IMR-90 (cell line): ENCODE measurements around the gene FNBP1. TPM values are rescaled to one million over a fixed set of nuclear protein-coding genes. Genes with fewer than 3 reads are reported as not detected.

ENCODE experiments used
- ATAC-seq: fragments of 200-7000 bp; cut with Tn5 transposase; 2 replicates; pipeline ENCODE4 v1.9.1; 2020; ENCODE audit warnings: low read depth, mild to moderate bottlenecking, moderate library complexity
- BruUV-seq: library from RNA; stranded (reverse); fragments of 400-500 nt; replicated peaks from 2 replicates; lab custom pipeline; 2021; lab: Mats Ljungman, UMichigan
- CTCF ChIA-PET: fragments of 300-600 bp; formaldehyde crosslinking; extraction: SDS; loops from one replicate; lab custom pipeline; 2021; ENCODE audit warnings: antibody characterized with exemption; lab: Yijun Ruan, JAX
- POLR2A ChIA-PET: fragments of 300-600 bp; sonication (Branson Sonifier 250); formaldehyde crosslinking; loops from one replicate; lab custom pipeline; 2022; ENCODE audit warnings: antibody characterized with exemption; ENCODE audit not compliant: unreplicated experiment; lab: Charles Lee
- DNase-seq: peaks from one replicate; pipeline ENCODE4 v3.0.0; 2013
- H2AFZ ChIP-seq: replicated peaks from 2 replicates; pipeline ENCODE3; 2013; ENCODE audit warnings: low read length, mild to moderate bottlenecking; ENCODE audit not compliant: poor library complexity
- H2AK5ac ChIP-seq: 2 replicates; pipeline ENCODE4 v1.6.1; 2013; ENCODE audit warnings: low read depth, low read length, inconsistent platforms
- H2AK9ac ChIP-seq: replicated peaks from 2 replicates; pipeline ENCODE3; 2013; ENCODE audit warnings: mild to moderate bottlenecking, low read depth, low read length, moderate library complexity; ENCODE audit not compliant: poor library complexity
- H2BK120ac ChIP-seq: 2 replicates; pipeline ENCODE4 v1.6.1; 2013; ENCODE audit warnings: low read depth, low read length, inconsistent platforms
- H2BK15ac ChIP-seq: 3 replicates; pipeline ENCODE4 v1.6.1; 2013; ENCODE audit warnings: low read depth, low read length, inconsistent platforms
- H2BK20ac ChIP-seq: 2 replicates; pipeline ENCODE4 v1.6.1; 2013; ENCODE audit warnings: low read depth, mild to moderate bottlenecking, inconsistent platforms, low read length, moderate library complexity
- H2BK5ac ChIP-seq: 2 replicates; pipeline ENCODE4 v1.6.1; 2013; ENCODE audit warnings: mild to moderate bottlenecking, low read depth, low read length, inconsistent platforms; ENCODE audit not compliant: poor library complexity, severe bottlenecking
- H3K14ac ChIP-seq: replicated peaks from 2 replicates; pipeline ENCODE4 v1.6.1; 2013; ENCODE audit warnings: low read depth, low read length, inconsistent platforms
- H3K18ac ChIP-seq: 2 replicates; pipeline ENCODE4 v1.6.1; 2013; ENCODE audit warnings: low read depth, low read length, control low read depth
- H3K23ac ChIP-seq: 2 replicates; pipeline ENCODE4 v1.6.1; 2013; ENCODE audit warnings: low read depth, low read length, inconsistent platforms
- H3K27ac ChIP-seq: 2 replicates; pipeline ENCODE4 v1.5.1; 2013; ENCODE audit warnings: mild to moderate bottlenecking, control low read depth, low read length; ENCODE audit not compliant: insufficient read depth
- H3K27me3 ChIP-seq: 2 replicates; pipeline ENCODE4 v1.6.1; 2013; ENCODE audit warnings: low read length; ENCODE audit not compliant: control insufficient read depth, insufficient read depth
- H3K36me3 ChIP-seq: 2 replicates; pipeline ENCODE4 v1.6.1; 2013; ENCODE audit warnings: low read length, mixed read lengths; ENCODE audit not compliant: control insufficient read depth, insufficient read depth
- H3K4ac ChIP-seq: 2 replicates; pipeline ENCODE4 v1.6.1; 2013; ENCODE audit warnings: low read depth, low read length, inconsistent platforms
- H3K4me1 ChIP-seq: 2 replicates; pipeline ENCODE4 v1.6.1; 2013; ENCODE audit warnings: low read length, mixed read lengths; ENCODE audit not compliant: control insufficient read depth, insufficient read depth
- H3K4me2 ChIP-seq: 2 replicates; pipeline ENCODE4 v1.6.1; 2013; ENCODE audit warnings: low read depth, mild to moderate bottlenecking, control low read depth, low read length, moderate library complexity
- H3K4me3 ChIP-seq: 2 replicates; pipeline ENCODE4 v1.5.1; 2013; ENCODE audit warnings: low read depth, mild to moderate bottlenecking, control low read depth, low read length, moderate library complexity; ENCODE audit not compliant: insufficient read depth
- H3K56ac ChIP-seq: 2 replicates; pipeline ENCODE4 v1.6.1; 2013; ENCODE audit warnings: low read length, inconsistent platforms; ENCODE audit not compliant: insufficient read depth; ENCODE audit errors: extremely low read depth
- H3K79me1 ChIP-seq, 2 experiments: 2 replicates each; pipeline ENCODE4 v1.6.1; 2013; ENCODE audit warnings: low read length in 2 of 2, inconsistent platforms in 1 of 2, low read depth in 1 of 2
- H3K9ac ChIP-seq: 2 replicates; pipeline ENCODE4 v1.6.1; 2013; ENCODE audit warnings: low read depth, low read length, control low read depth
- H3K9me1 ChIP-seq: 2 replicates; pipeline ENCODE4 v1.6.1; 2013; ENCODE audit warnings: low read length, inconsistent platforms; ENCODE audit not compliant: insufficient read depth
- H3K9me3 ChIP-seq: 2 replicates; pipeline ENCODE4 v1.6.1; 2013; ENCODE audit warnings: low read length; ENCODE audit not compliant: control insufficient read depth, insufficient read depth
- H4K20me1 ChIP-seq: 2 replicates; pipeline ENCODE4 v1.6.1; 2013; ENCODE audit warnings: low read length, inconsistent platforms; ENCODE audit not compliant: insufficient read depth
- H4K5ac ChIP-seq: 2 replicates; pipeline ENCODE4 v1.6.1; 2013; ENCODE audit warnings: mild to moderate bottlenecking, low read depth, low read length, control low read depth
- H4K8ac ChIP-seq, 2 experiments: 2 replicates each; pipeline ENCODE4 v1.6.1; 2013; ENCODE audit warnings: low read depth in 2 of 2, low read length in 2 of 2, control low read depth in 1 of 2, inconsistent platforms in 1 of 2
- H4K91ac ChIP-seq: 2 replicates; pipeline ENCODE4 v1.6.1; 2013; ENCODE audit warnings: low read depth, low read length, inconsistent platforms; ENCODE audit not compliant: insufficient read depth
- BHLHE40 ChIP-seq: fragments of 150-350 bp; IDR thresholded peaks from 2 replicates; pipeline ENCODE4 v1.6.1; 2016; ENCODE audit warnings: mild to moderate bottlenecking, low read depth, low read length
- CHD1 ChIP-seq: IDR thresholded peaks from 2 replicates; pipeline ENCODE4 v1.6.1; 2012; ENCODE audit warnings: low read depth, low read length, improper control_type of control experiment
- FOS ChIP-seq: fragments of 150-350 bp; IDR thresholded peaks from 2 replicates; pipeline ENCODE4 v1.6.1; 2016; ENCODE audit warnings: low read depth, low read length
- MAFK ChIP-seq: IDR thresholded peaks from 2 replicates; pipeline ENCODE4 v1.6.1; 2012; ENCODE audit warnings: low read depth, low read length, improper control_type of control experiment
- POLR2A ChIP-seq: IDR thresholded peaks from 2 replicates; pipeline ENCODE4 v1.6.1; 2012; ENCODE audit warnings: mild to moderate bottlenecking, low read depth, low read length
- RAD21 ChIP-seq: IDR thresholded peaks from 2 replicates; pipeline ENCODE4 v1.6.1; 2012; ENCODE audit warnings: low read length, improper control_type of control experiment
- SMC3 ChIP-seq: fragments of 150-350 bp; IDR thresholded peaks from 2 replicates; pipeline ENCODE4 v1.6.1; 2016; ENCODE audit warnings: low read depth, mild to moderate bottlenecking, antibody characterized with exemption, low read length, moderate library complexity
- WGBS, 2 experiments: methylation state at CpG; one replicate each; pipeline versions ENCODE4 v1.1.5 to v1.1.7; 2013; ENCODE audit warnings: missing lambda C conversion rate in 2 of 2; ENCODE audit not compliant: insufficient read length in 1 of 2; ENCODE audit errors: extremely low coverage in 2 of 2; 5-methylcytosine and 5-hydroxymethylcytosine counted together
- dilution Hi-C: fragments of 300-500 bp; cut with HindIII; formaldehyde crosslinking; loops from one replicate; pipeline ENCODE4 v1.14.3; 2018; ENCODE audit warnings: low sequenced_read_pairs; ENCODE audit not compliant: unreplicated experiment
- in situ Hi-C: fragments of 300-500 bp; cut with MboI; formaldehyde crosslinking; loops from 3 replicates; pipeline ENCODE4 v1.14.3; 2019; ENCODE audit warnings: low sequenced_read_pairs, inconsistent platforms, mixed read lengths
- intact Hi-C: fragments of 100-400 bp; cut with micrococcal nuclease; formaldehyde crosslinking; loops from 2 replicates; pipeline ENCODE4 v1.10.0; 2022
- polyA plus RNA-seq, 3 experiments: library from polyadenylated mRNA; depleted of rRNA; stranded (reverse); fragments of >200 nt; gene quantifications; 2 replicates each; pipeline ENCODE4 v1.2.3, GENCODE V29; 2012; ENCODE audit warnings: low replicate concordance in 1 of 3
- total RNA-seq: library from RNA; depleted of rRNA; stranded (reverse); fragments of >200 nt; gene quantifications from 2 replicates; pipeline ENCODE4 v1.2.3, GENCODE V29; 2012
- TF ChIP-seq, protein P1 (sequence below): fragments of 150-350 bp; IDR thresholded peaks from 2 replicates; pipeline ENCODE4 v1.6.1; 2017; ENCODE audit warnings: mild to moderate bottlenecking, antibody characterized with exemption, low read length, low read depth

The FNBP1 gene
- total and polyA plus RNA-seq, 2 of the 4 experiments (the other 2 are of a cell fraction): 10.3 to 15.4 TPM

DNA sequence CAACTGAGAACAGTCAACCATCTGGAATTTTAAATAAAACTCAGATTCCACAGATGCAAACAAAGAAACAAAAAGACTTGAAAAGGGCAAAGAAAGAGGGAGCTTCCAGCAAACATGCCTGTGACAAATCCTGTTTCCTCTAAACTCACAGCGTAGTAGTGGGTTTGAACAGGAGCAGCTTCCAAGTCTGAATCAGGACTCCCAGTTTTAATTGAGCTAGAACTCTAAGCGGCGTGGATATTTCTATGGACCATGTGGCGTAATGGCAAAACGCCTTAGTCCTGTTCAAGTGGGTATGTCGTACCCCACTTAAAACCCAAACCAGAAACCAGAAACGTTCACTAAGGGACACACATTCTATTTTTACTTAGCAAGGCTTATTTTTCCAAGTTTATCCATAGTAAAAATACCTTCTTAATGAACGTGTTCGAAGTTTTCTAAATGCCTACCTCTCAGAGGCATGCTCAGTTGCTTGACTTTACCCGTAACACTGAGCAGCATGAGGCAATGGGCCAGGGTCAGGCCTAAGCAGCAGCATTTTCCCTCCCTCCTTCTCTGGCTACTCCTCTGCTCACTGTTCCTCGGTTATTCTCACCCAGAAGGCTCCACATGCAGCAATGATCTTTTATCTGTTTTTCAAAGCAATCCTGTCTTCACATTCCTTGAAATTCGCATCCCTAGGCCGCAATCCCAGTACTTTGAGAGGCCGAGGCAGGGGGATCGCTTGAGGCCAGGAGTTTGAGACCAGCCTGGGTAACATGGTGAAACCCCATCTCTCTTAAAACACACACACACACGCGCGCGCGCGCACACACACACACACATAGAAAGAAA lies 77.9 kb downstream of the FNBP1 start:
- Histone ChIP-seq H2AK9ac (peak overlapping the region; percentile 30), H4K20me1 (peaks cover 6% of the 10 kb centered on the region; the same call in 1 of the 2 replicates), H2BK5ac (peak overlapping the region; percentile 70), H2BK120ac (peak overlapping the region; percentile 93), H3K79me1 (peaks cover 7 to 25% of the 10 kb centered on the region in 2 experiments; a peak in 3 of 4 replicates), H3K4me1 (peaks cover 24% of the 10 kb centered on the region), H4K8ac (peak overlapping the region; percentile 60 to 61), H3K4me2 (peak overlapping the region; percentile 66), H3K9ac (peak overlapping the region; percentile 62), H3K14ac (peak overlapping the region; percentile 82), H3K27ac (peak overlapping the region; percentile 94), H2AK5ac (peak overlapping the region; percentile 93), H3K18ac (peak overlapping the region; percentile 80), H3K9me1 (peaks cover 12% of the 10 kb centered on the region), H3K9me3 (no peaks in the 10 kb centered on the region), H3K4me3 (no peak overlapping the region), H4K5ac (peak overlapping the region; percentile 40), H2BK20ac (peak overlapping the region; percentile 93), H2AFZ (no peak overlapping the region), H4K91ac (peak overlapping the region; percentile 87), H3K27me3 (no peaks in the 10 kb centered on the region), H3K23ac (peak overlapping the region; percentile 69), H3K4ac (peak overlapping the region; percentile 70), H3K36me3 (peaks cover 4% of the 10 kb centered on the region; the same call in 1 of the 2 replicates), H3K56ac (peak overlapping the region; percentile 84), H2BK15ac (peak overlapping the region; percentile 75)
- TF ChIP-seq RAD21 (no peak), FOS (no peak), BHLHE40 (no peak), SMC3 (no peak), CHD1 (no peak), POLR2A (no peak), MAFK (no peak)
- TF ChIP-seq, protein P1, sequence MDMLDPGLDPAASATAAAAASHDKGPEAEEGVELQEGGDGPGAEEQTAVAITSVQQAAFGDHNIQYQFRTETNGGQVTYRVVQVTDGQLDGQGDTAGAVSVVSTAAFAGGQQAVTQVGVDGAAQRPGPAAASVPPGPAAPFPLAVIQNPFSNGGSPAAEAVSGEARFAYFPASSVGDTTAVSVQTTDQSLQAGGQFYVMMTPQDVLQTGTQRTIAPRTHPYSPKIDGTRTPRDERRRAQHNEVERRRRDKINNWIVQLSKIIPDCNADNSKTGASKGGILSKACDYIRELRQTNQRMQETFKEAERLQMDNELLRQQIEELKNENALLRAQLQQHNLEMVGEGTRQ: no peak
- 46% methylated on average over 3 of the region's 21 CpGs; no CpG with 5 or more reads in 1 of the 2 experiments for WGBS, 2 experiments
- ATAC-seq (peak; percentile 72), DNase-seq (peak; percentile 93)
- dilution Hi-C loops: no loop called here
- POLR2A ChIA-PET: no interaction called here
- in situ Hi-C loops: loop anchor here (5.0 kb wide), 1 partner anchor 77 kb away; the partner anchor contains the start of gene FNBP1
- intact Hi-C loops: loop anchor here (2.0 to 5.0 kb wide), 2 partner anchors 78 kb away; partner anchors contain the start of gene FNBP1
- no TSS peak for BruUV-seq
- CTCF ChIA-PET: no interaction called here
